Measurements from ENCODE around the gene PRR35. TPM values are rescaled to one million over a fixed set of nuclear protein-coding genes. Genes with fewer than 3 reads are reported as not detected.
"Not testable (repeated sequence)": the region's sequence is repeated elsewhere in the genome, so short reads cannot be mapped to it uniquely, and the experiment has no call there.

PRR35 gene
- total and polyA plus RNA-seq, 8 donors: 0.09 to 1.0 (median 0.66) TPM

GRCh38 chr16:595094-595528, 34.9 kb downstream of the PRR35 start:
- WGBS, 2 donors: 77 to 81% methylated on average over 18 of the region's 18 CpGs
- DNase-seq: peak in 5 of 6 donors; percentile 29 to 72 (median 31)
- peaks cover 50 to 53% (median 52%) of the 10 kb centered on the region in 3 donors for H3K4me1 ChIP-seq
- ATAC-seq: no peak
- H3K27me3 ChIP-seq: no peaks in the 10 kb centered on the region
- no peak overlapping the region for H3K4me3 ChIP-seq
- H3K36me3 ChIP-seq: peaks cover 0 to 2% (median 0%) of the 10 kb centered on the region in 3 donors
- peak overlapping the region in 3 of 4 donors; percentile 15 to 98 (median 31) for H3K27ac ChIP-seq
- TF ChIP-seq, protein P1, sequence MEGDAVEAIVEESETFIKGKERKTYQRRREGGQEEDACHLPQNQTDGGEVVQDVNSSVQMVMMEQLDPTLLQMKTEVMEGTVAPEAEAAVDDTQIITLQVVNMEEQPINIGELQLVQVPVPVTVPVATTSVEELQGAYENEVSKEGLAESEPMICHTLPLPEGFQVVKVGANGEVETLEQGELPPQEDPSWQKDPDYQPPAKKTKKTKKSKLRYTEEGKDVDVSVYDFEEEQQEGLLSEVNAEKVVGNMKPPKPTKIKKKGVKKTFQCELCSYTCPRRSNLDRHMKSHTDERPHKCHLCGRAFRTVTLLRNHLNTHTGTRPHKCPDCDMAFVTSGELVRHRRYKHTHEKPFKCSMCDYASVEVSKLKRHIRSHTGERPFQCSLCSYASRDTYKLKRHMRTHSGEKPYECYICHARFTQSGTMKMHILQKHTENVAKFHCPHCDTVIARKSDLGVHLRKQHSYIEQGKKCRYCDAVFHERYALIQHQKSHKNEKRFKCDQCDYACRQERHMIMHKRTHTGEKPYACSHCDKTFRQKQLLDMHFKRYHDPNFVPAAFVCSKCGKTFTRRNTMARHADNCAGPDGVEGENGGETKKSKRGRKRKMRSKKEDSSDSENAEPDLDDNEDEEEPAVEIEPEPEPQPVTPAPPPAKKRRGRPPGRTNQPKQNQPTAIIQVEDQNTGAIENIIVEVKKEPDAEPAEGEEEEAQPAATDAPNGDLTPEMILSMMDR (IDR thresholded peaks at IDR 0.05): no peak
- no peaks in the 10 kb centered on the region for H3K9me3 ChIP-seq
- FAIRE-seq: no peak
- intact Hi-C loops (cut with DNase I): no loop called here

- peaks cover 0 to 6% (median 0%) of the 10 kb centered on the region in 3 donors for H3K36me3 ChIP-seq
- no peak overlapping the region for H3K4me3 ChIP-seq
- peaks cover 50 to 53% (median 52%) of the 10 kb centered on the region in 3 donors for H3K4me1 ChIP-seq
- 61 to 63% methylated on average over 34 of the region's 34 CpGs for WGBS, 2 donors
- TF ChIP-seq, protein P1 (IDR thresholded peaks at IDR 0.05): no peak
- H3K27ac ChIP-seq: peak overlapping the region in 2 of 4 donors; percentile 44 to 98
- ATAC-seq (peak; percentile 13 to 40 (median 24)), FAIRE-seq (no peak), DNase-seq (peak; percentile 65 to 82 (median 74))
- intact Hi-C loops (cut with DNase I): no loop called here
- H3K9me3 ChIP-seq: no peaks in the 10 kb centered on the region
- H3K27me3 ChIP-seq: no peaks in the 10 kb centered on the region
Observed at GRCh38 chr16:595942-596735, 35.9 kb downstream of the PRR35 start.

- Histone ChIP-seq H3K27me3 (no peaks in the 10 kb centered on the region), H3K36me3 (peaks cover 0 to 6% (median 0%) of the 10 kb centered on the region in 3 donors), H3K4me1 (peaks cover 48 to 51% (median 50%) of the 10 kb centered on the region in 3 donors), H3K9me3 (no peaks in the 10 kb centered on the region), H3K4me3 (no peak overlapping the region), H3K27ac (peak overlapping the region in 1 of 4 donors; percentile 98)
- ATAC-seq (no peak), FAIRE-seq (no peak), DNase-seq (peak in 2 of 6 donors; percentile 36 to 78)
- intact Hi-C loops (cut with DNase I): no loop called here
- TF ChIP-seq, protein P1 (IDR thresholded peaks at IDR 0.05): no peak
- WGBS, 2 donors: 52 to 63% methylated on average over 12 of the region's 12 CpGs
Observed at GRCh38 chr16:596736-597060, 36.5 kb downstream of the PRR35 start.

DNA sequence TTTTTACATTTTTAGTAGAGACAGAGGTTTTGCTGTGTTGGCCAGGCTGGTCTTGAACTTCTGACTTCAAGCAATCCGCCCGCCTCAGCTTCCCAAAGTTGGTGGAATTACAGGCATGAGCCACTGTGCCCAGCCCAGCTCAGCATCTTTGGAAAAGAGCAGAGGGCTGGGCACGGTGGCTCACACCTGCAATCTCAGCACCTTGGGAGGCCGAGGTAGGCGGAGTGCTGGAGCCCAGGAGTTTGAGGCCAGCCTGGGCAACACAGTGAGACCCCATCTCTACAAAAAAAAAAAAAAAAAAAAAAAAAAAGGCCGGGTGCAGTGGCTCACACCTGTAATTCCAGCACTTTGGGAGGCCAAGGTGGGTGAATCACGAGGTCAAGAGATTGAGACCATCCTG, 37.5 kb downstream of the PRR35 start:
- ATAC-seq; H3K27me3 ChIP-seq; H3K9me3 ChIP-seq; intact Hi-C loops (cut with DNase I); H3K27ac ChIP-seq; FAIRE-seq; H3K4me3 ChIP-seq; H3K36me3 ChIP-seq; DNase-seq: not testable (repeated sequence)
- 93 to 99% methylated on average over 6 to 7 of the region's 7 CpGs for WGBS, 2 donors
- peaks cover 38 to 41% (median 40%) of the 10 kb centered on the region in 3 donors for H3K4me1 ChIP-seq

- Histone ChIP-seq H3K9me3 (no peaks in the 10 kb centered on the region), H3K4me1 (peaks cover 25 to 27% (median 26%) of the 10 kb centered on the region in 3 donors), H3K4me3 (no peak overlapping the region), H3K27ac (no peak overlapping the region), H3K36me3 (peaks cover 0 to 6% (median 0%) of the 10 kb centered on the region in 3 donors), H3K27me3 (no peaks in the 10 kb centered on the region)
- TF ChIP-seq, protein P1 (IDR thresholded peaks at IDR 0.05): no peak
- peak in 2 of 6 donors; percentile 61 to 67 for DNase-seq
- WGBS, 2 donors: 93 to 96% methylated on average over 43 of the region's 43 CpGs
- peak in 2 of 4 donors; percentile 17 to 35 for ATAC-seq
- intact Hi-C loops (cut with DNase I): no loop called here
- no peak for FAIRE-seq
Observed at GRCh38 chr16:598823-599739, 38.9 kb downstream of the PRR35 start.
